K562 (cell line): Measurements from ENCODE around the gene PHKG1. TPM values are rescaled to one million over a fixed set of nuclear protein-coding genes. Genes with fewer than 3 reads are reported as not detected.

ENCODE experiments used
- ARID4B ChIP-seq: sonication (generic); formaldehyde crosslinking; IDR thresholded peaks from 2 replicates; pipeline ENCODE4 v1.8.0; 2022; ENCODE audit warnings: mild to moderate bottlenecking, missing genetic modification reagents
- CEBPZ ChIP-seq: fragments of 150-350 bp; IDR thresholded peaks from 2 replicates; pipeline ENCODE4 v1.6.1; 2014; ENCODE audit warnings: low read depth, mild to moderate bottlenecking, low read length, borderline replicate concordance
- ESRRA ChIP-seq: fragments of 450-650 bp; IDR thresholded peaks from 2 replicates; pipeline ENCODE4 v1.6.1; 2014; ENCODE audit warnings: low read depth, mild to moderate bottlenecking, moderate library complexity, borderline replicate concordance
- KLF10 ChIP-seq: fragments of 250-450 bp; sonication (Bioruptor Pico); IDR thresholded peaks from 2 replicates; pipeline ENCODE4 v1.6.1; 2021; ENCODE audit warnings: matching md5 sums
- MXI1 ChIP-seq: IDR thresholded peaks from 2 replicates; pipeline ENCODE4 v1.6.1; 2011; ENCODE audit warnings: low read depth, mild to moderate bottlenecking, improper control_type of control experiment, low read length
- ZBTB40 ChIP-seq, 2 experiments: fragments of 450-650 bp in 1 of 2; sonication (generic) in 1 of 2; formaldehyde crosslinking in 1 of 2; IDR thresholded peaks; 2 replicates each; pipeline versions ENCODE4 v1.7.1 to v1.9.0; 2016 to 2022; ENCODE audit warnings: inconsistent platforms in 1 of 2, mild to moderate bottlenecking in 1 of 2, missing genetic modification reagents in 1 of 2
- ZNF263 ChIP-seq: sonication (generic); formaldehyde crosslinking; IDR thresholded peaks from 2 replicates; pipeline ENCODE4 v1.8.0; 2022; ENCODE audit warnings: mild to moderate bottlenecking, missing genetic modification reagents, borderline replicate concordance
- polyA plus RNA-seq, 8 experiments: library from polyadenylated mRNA; depleted of rRNA in 4 of 8; stranded (reverse) in 5 of 8; unstranded in 3 of 8; fragments of >200 nt; fragmentation: Nextera tagmentation in 2 of 8; fragmentation: Illumina TruSeq in 1 of 8; extraction: Ambion mirVana in 2 of 8; extraction: Trizol in 1 of 8; gene quantifications; 2 replicates each; pipeline versions ENCODE4 v1.2.1 to v1.2.3, GENCODE V29; 2011 to 2014; ENCODE audit warnings: inconsistent platforms in 1 of 8, missing spikeins in 1 of 8
- total RNA-seq, 7 experiments: library from RNA; depleted of rRNA in 6 of 7; stranded (reverse); fragments of >200 nt in 6 of 7; fragmentation: Illumina TruSeq in 2 of 7; extraction: Trizol in 2 of 7; gene quantifications; 2 replicates each; pipeline versions ENCODE4 v1.2.1 to v1.2.3, GENCODE V29; 2011 to 2021; ENCODE audit warnings: low replicate concordance in 1 of 7

PHKG1 gene
- total and polyA plus RNA-seq, 9 of the 15 experiments (the other 6 are each of a cell fraction or from before 2014, with no cell fraction given), result 0.10 to 0.83 (median 0.46) TPM

- 0 out of 2 replicates have a peak, but pooled peaks have one; percentile 22 for TF ChIP-seq KLF10 (CRISPR knock-in tag)
- TF ChIP-seq ARID4B, result peak; percentile 68; the same call in 1 of the 2 replicates
- peak; percentile 40; the same call in 1 of the 2 replicates for TF ChIP-seq ZNF263 (CRISPR knock-in tag)
- peak; percentile 72; the same call in 1 of the 2 replicates for TF ChIP-seq CEBPZ
- TF ChIP-seq MXI1, result no peak
- TF ChIP-seq ESRRA, result peak; percentile 97
- TF ChIP-seq ZBTB40 (IDR thresholded peaks at IDR 0.05), result peak; percentile 98
- no peak for TF ChIP-seq ZBTB40 (CRISPR knock-in tag; IDR thresholded peaks at IDR 0.05)
These were observed 13.6 kb upstream of the PHKG1 start, which contains the start of gene CHCHD2 (continued) for GRCh38 chr7:56106108-56107073.
